H1 (cell line): Measurements from ENCODE around the gene DEK. TPM values are rescaled to one million over a fixed set of nuclear protein-coding genes. Genes with fewer than 3 reads are reported as not detected.

Source experiments
- CTCF ChIA-PET: fragments of 300-600 bp; sonication (Branson Sonifier 250); formaldehyde crosslinking; loops from one replicate; lab custom pipeline; 2021; ENCODE audit not compliant: partially characterized antibody; lab: Charles Lee
- POLR2A ChIA-PET: fragments of 300-600 bp; sonication (Branson Sonifier 250); formaldehyde crosslinking; loops from one replicate; lab custom pipeline; 2021; ENCODE audit warnings: inconsistent platforms; ENCODE audit not compliant: partially characterized antibody; lab: Charles Lee
- DNase-seq, 2 experiments: peaks; one replicate each; pipeline versions ENCODE4 v3.0.0 to v3.0.0-alpha.2; 2010 to 2022; ENCODE audit warnings: low spot score in 2 of 2, low read depth in 1 of 2, mixed read lengths in 1 of 2
- FAIRE-seq: peaks from 2 replicates; lab custom pipeline; 2011; peaks lifted over from hg19 to GRCh38; lab: Jason Lieb, UNC
- H2AFZ ChIP-seq: 2 replicates; pipeline ENCODE4 v1.8.1; 2012; ENCODE audit warnings: low read length, inconsistent platforms
- H2AK5ac ChIP-seq: 2 replicates; pipeline ENCODE4 v1.6.1; 2013; ENCODE audit warnings: low read depth, low read length
- H2BK120ac ChIP-seq: replicated peaks from 2 replicates; pipeline ENCODE3; 2013; ENCODE audit warnings: low read depth, low read length, inconsistent platforms
- H2BK12ac ChIP-seq: 2 replicates; pipeline ENCODE4 v1.6.1; 2013; ENCODE audit warnings: low read depth, low read length
- H2BK15ac ChIP-seq: 2 replicates; pipeline ENCODE4 v1.6.1; 2013; ENCODE audit warnings: low read length
- H2BK20ac ChIP-seq: 2 replicates; pipeline ENCODE4 v1.6.1; 2013; ENCODE audit warnings: low read length
- H2BK5ac ChIP-seq: 2 replicates; pipeline ENCODE4 v1.6.1; 2013; ENCODE audit warnings: low read depth, low read length
- H3K14ac ChIP-seq: 2 replicates; pipeline ENCODE4 v1.6.1; 2013; ENCODE audit warnings: inconsistent platforms; ENCODE audit not compliant: insufficient read length
- H3K18ac ChIP-seq: 2 replicates; pipeline ENCODE4 v1.6.1; 2013; ENCODE audit warnings: low read length; ENCODE audit errors: extremely low read depth
- H3K23ac ChIP-seq: 2 replicates; pipeline ENCODE4 v1.6.1; 2013; ENCODE audit warnings: inconsistent platforms; ENCODE audit not compliant: insufficient read length
- H3K23me2 ChIP-seq: 2 replicates; pipeline ENCODE4 v1.6.1; 2013; ENCODE audit warnings: low read depth, low read length
- H3K27ac ChIP-seq: 2 replicates; pipeline ENCODE4 v1.6.1; 2011; ENCODE audit warnings: low read depth, low read length, inconsistent platforms
- H3K27me3 ChIP-seq, 4 experiments: replicated peaks in 1 of 4; 1 replicate in 1 of 4; 2 replicates in 3 of 4; pipeline versions ENCODE4 v1.6.1 to v1.8.1; 2011 to 2013; ENCODE audit warnings: low read length in 3 of 4, mild to moderate bottlenecking in 3 of 4, inconsistent platforms in 2 of 4, mixed read lengths in 2 of 4, moderate library complexity in 1 of 4; ENCODE audit not compliant: control insufficient read depth in 3 of 4, insufficient read depth in 3 of 4; ENCODE audit errors: extremely low read depth in 1 of 4
- H3K36me3 ChIP-seq, 4 experiments: 2 replicates each; pipeline versions ENCODE4 v1.6.1 to v1.8.1; 2011 to 2013; ENCODE audit warnings: mild to moderate bottlenecking in 4 of 4, low read length in 3 of 4, moderate library complexity in 2 of 4, control low read depth in 1 of 4, inconsistent platforms in 1 of 4; ENCODE audit not compliant: insufficient read depth in 4 of 4, control insufficient read depth in 2 of 4
- H3K4ac ChIP-seq: replicated peaks from 2 replicates; pipeline ENCODE3; 2013; ENCODE audit warnings: low read length, low read depth, mixed read lengths, inconsistent platforms; ENCODE audit not compliant: insufficient read length
- H3K4me1 ChIP-seq, 4 experiments: replicated peaks in 1 of 4; 1 replicate in 1 of 4; 2 replicates in 3 of 4; pipeline versions ENCODE4 v1.6.1 to v1.8.1; 2011 to 2013; ENCODE audit warnings: low read length in 3 of 4, inconsistent platforms in 2 of 4, mixed read lengths in 1 of 4; ENCODE audit not compliant: insufficient read depth in 4 of 4, control insufficient read depth in 3 of 4
- H3K4me2 ChIP-seq, 2 experiments: 2 replicates each; pipeline versions ENCODE4 v1.6.1 to v1.8.1; 2011 to 2013; ENCODE audit warnings: low read depth in 2 of 2, low read length in 2 of 2, control low read depth in 1 of 2, inconsistent platforms in 1 of 2, mild to moderate bottlenecking in 1 of 2; ENCODE audit not compliant: insufficient read depth in 1 of 2
- H3K4me3 ChIP-seq, 4 experiments: fragments of 200-600, 300-600 bp in 1 of 4; sonication (generic), shearing (Covaris generic), sonication (Bioruptor Twin) in 1 of 4; 2 replicates each; pipeline versions ENCODE4 v1.5.1 to v1.8.1; 2011 to 2016; ENCODE audit warnings: low read length in 4 of 4, low read depth in 3 of 4, control low read depth in 2 of 4, inconsistent platforms in 2 of 4, mild to moderate bottlenecking in 2 of 4, mixed read lengths in 1 of 4, moderate library complexity in 1 of 4; ENCODE audit not compliant: insufficient read depth in 2 of 4; ENCODE audit errors: extremely low read depth in 1 of 4
- H3K56ac ChIP-seq: replicated peaks from 2 replicates; pipeline ENCODE3; 2013; ENCODE audit warnings: low read depth, mild to moderate bottlenecking, mixed read lengths, low read length, inconsistent platforms; ENCODE audit not compliant: insufficient read length
- H3K79me1 ChIP-seq: 2 replicates; pipeline ENCODE4 v1.6.1; 2013; ENCODE audit warnings: low read depth, low read length, control low read depth
- H3K79me2 ChIP-seq, 2 experiments: 2 replicates each; pipeline versions ENCODE4 v1.6.1 to v1.8.1; 2012 to 2013; ENCODE audit warnings: low read length in 2 of 2, mild to moderate bottlenecking in 2 of 2, inconsistent platforms in 1 of 2; ENCODE audit not compliant: insufficient read depth in 2 of 2, control insufficient read depth in 1 of 2
- H3K9ac ChIP-seq, 4 experiments: replicated peaks in 1 of 4; 1 replicate in 1 of 4; 2 replicates in 3 of 4; pipeline versions ENCODE4 v1.6.1 to v1.8.1; 2011 to 2013; ENCODE audit warnings: low read depth in 3 of 4, low read length in 3 of 4, control low read depth in 2 of 4, mild to moderate bottlenecking in 2 of 4, moderate library complexity in 2 of 4, inconsistent platforms in 1 of 4; ENCODE audit errors: extremely low read depth in 1 of 4
- H3K9me3 ChIP-seq, 2 experiments: 2 replicates each; pipeline versions ENCODE4 v1.6.1 to v1.8.1; 2012 to 2013; ENCODE audit warnings: mild to moderate bottlenecking in 2 of 2, moderate library complexity in 2 of 2, control low read depth in 1 of 2, inconsistent platforms in 1 of 2, low read depth in 1 of 2, low read length in 1 of 2, mixed read lengths in 1 of 2; ENCODE audit not compliant: insufficient read depth in 2 of 2
- H4K20me1 ChIP-seq, 2 experiments: replicated peaks in 1 of 2; 2 replicates each; pipeline versions ENCODE3 to v1.8.1; 2011 to 2013; ENCODE audit warnings: inconsistent platforms in 2 of 2, low read length in 2 of 2, mild to moderate bottlenecking in 1 of 2; ENCODE audit not compliant: insufficient read depth in 2 of 2, control insufficient read depth in 1 of 2
- H4K5ac ChIP-seq: 2 replicates; pipeline ENCODE4 v1.6.1; 2013; ENCODE audit warnings: low read length, low read depth, mixed read lengths, inconsistent platforms; ENCODE audit not compliant: insufficient read length
- H4K8ac ChIP-seq: 2 replicates; pipeline ENCODE4 v1.8.0; 2013; ENCODE audit warnings: mild to moderate bottlenecking, moderate library complexity, low read length, inconsistent platforms; ENCODE audit not compliant: insufficient read depth; ENCODE audit errors: extremely low read depth
- H4K91ac ChIP-seq: replicated peaks from 2 replicates; pipeline ENCODE3; 2013; ENCODE audit warnings: low read length, mixed read lengths, inconsistent platforms; ENCODE audit not compliant: insufficient read length
- POLR2A ChIP-seq, 2 experiments: IDR thresholded peaks; 1 replicate in 1 of 2; 2 replicates in 1 of 2; pipeline ENCODE4 v1.6.1; 2011; ENCODE audit warnings: low read depth in 2 of 2, low read length in 2 of 2, mild to moderate bottlenecking in 2 of 2; ENCODE audit errors: control extremely low read depth in 1 of 2
- RAD21 ChIP-seq, 2 experiments: IDR thresholded peaks in 1 of 2; conservative IDR thresholded peaks in 1 of 2; 2 replicates each; pipeline ENCODE4 v1.6.1; 2011; ENCODE audit warnings: low read depth in 2 of 2, low read length in 2 of 2, improper control_type of control experiment in 1 of 2, inconsistent platforms in 1 of 2, mild to moderate bottlenecking in 1 of 2, moderate library complexity in 1 of 2
- SP2 ChIP-seq: IDR thresholded peaks from 2 replicates; pipeline ENCODE4 v1.6.1; 2012; ENCODE audit warnings: mild to moderate bottlenecking, low read length, inconsistent platforms
- WGBS, 2 experiments: shearing (Covaris generic) in 1 of 2; methylation state at CpG; one replicate each; pipeline versions ENCODE4 v1.1.6 to v1.1.7; 2013 to 2015; ENCODE audit warnings: low lambda C conversion rate in 2 of 2, mixed read lengths in 2 of 2, inconsistent platforms in 1 of 2, low coverage in 1 of 2, missing lambda C conversion rate in 1 of 2; ENCODE audit not compliant: insufficient replicate concordance in 2 of 2, insufficient coverage in 1 of 2, insufficient read length in 1 of 2; ENCODE audit errors: extremely low coverage in 1 of 2, missing lambda C conversion rate in 1 of 2; 5-methylcytosine and 5-hydroxymethylcytosine counted together
- polyA plus RNA-seq, 7 experiments: library from polyadenylated mRNA; depleted of rRNA in 3 of 7; stranded (reverse) in 5 of 7; unstranded in 2 of 7; fragments of >200 nt in 5 of 7; fragments of 200-250 nt in 2 of 7; gene quantifications; 1 replicate in 5 of 7; 2 replicates in 1 of 7; 4 replicates in 1 of 7; pipeline versions ENCODE4 v1.2.1 to v1.2.3, GENCODE V29; 2011 to 2013; ENCODE audit warnings: missing spikeins in 2 of 7, mixed read lengths in 2 of 7
- total RNA-seq: library from RNA; stranded (reverse); fragmentation: NEBNext Ultra II Directional; extraction: Animal tissue kit (Norgen Biotek cat#: 25700); gene quantifications from 2 replicates; pipeline ENCODE4 v1.2.1, GENCODE V29; 2021

DEK gene
- total and polyA plus RNA-seq, 2 of the 8 experiments (the other 6 are each of a cell fraction or from before 2014, with no cell fraction given): 40.0 to 228 TPM

DNA sequence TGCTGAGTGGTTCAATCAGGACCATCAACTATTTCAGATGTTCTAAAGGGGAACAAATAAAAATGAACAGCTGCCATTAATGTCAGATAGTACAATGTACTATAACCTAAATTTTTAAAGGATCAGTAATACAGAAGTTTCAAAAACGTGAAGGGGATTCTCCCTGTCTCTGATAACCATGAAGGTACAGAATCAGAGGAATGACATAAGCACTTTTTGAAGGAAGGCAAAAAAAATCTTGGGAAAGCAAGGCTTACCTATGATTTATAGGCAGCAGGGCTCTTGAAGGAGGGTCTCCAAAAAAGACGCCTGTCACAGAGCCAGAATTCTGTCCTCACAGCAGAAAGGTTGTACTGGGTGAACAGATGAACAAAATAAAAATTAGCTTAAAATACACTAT lies 20.1 kb downstream of the DEK start:
- Histone ChIP-seq H3K9me3 (no peaks in the 10 kb centered on the region), H2AFZ (no peak overlapping the region), H2BK12ac (no peak overlapping the region), H2BK15ac (no peak overlapping the region), H4K91ac (no peak overlapping the region), H4K8ac (no peak overlapping the region), H3K27ac (no peak overlapping the region), H3K79me2 (peaks cover 0 to 97% of the 10 kb centered on the region in 2 experiments; a peak in 2 of 4 replicates), H3K14ac (no peak overlapping the region), H2BK120ac (no peak overlapping the region), H2BK20ac (no peak overlapping the region), H2AK5ac (no peak overlapping the region), H3K23ac (no peak overlapping the region), H3K56ac (no peak overlapping the region), H3K4me3 (no peak overlapping the region), H2BK5ac (no peak overlapping the region), H3K23me2 (no peaks in the 10 kb centered on the region), H3K79me1 (peaks cover 5% of the 10 kb centered on the region; the same call in 1 of the 2 replicates), H3K9ac (no peak overlapping the region), H3K36me3 (peaks cover 11 to 90% (median 46%) of the 10 kb centered on the region in 4 experiments), H3K4me1 (no peaks in the 10 kb centered on the region), H4K20me1 (peaks cover 3% of the 10 kb centered on the region in 2 experiments), H3K27me3 (peaks cover 0 to 1% (median 0%) of the 10 kb centered on the region in 4 experiments; a peak in 1 of 7 replicates), H3K4me2 (no peak overlapping the region), H3K18ac (no peak overlapping the region), H3K4ac (no peak overlapping the region), H4K5ac (no peak overlapping the region)
- no peak for DNase-seq
- CTCF ChIA-PET: no interaction called here
- 89% methylated on average over 2 of the region's 2 CpGs; no CpG with 5 or more reads in 1 of the 2 experiments for WGBS, 2 experiments
- TF ChIP-seq RAD21 (IDR thresholded peaks at IDR 0.05 in 1 of 2, conservative IDR thresholded peaks at IDR 0.05 in 1 of 2; ENCODE audit: low read depth in 2 of 2, low read length in 2 of 2) (no peak), SP2 (no peak), POLR2A (IDR thresholded peaks at IDR 0.05; ENCODE audit: control extremely low read depth in 1 of 2, low read depth in 2 of 2, low read length in 2 of 2) (0 out of 3 replicates have a peak, but pooled peaks of 1 of the 2 experiments have one; percentile 0)
- no peak for FAIRE-seq
- POLR2A ChIA-PET: interaction anchor here (0.9 to 1.4 kb wide), 2 partner anchors 9 to 10 kb away, joined by 3 to 5 read pairs; no protein-coding TSS in a partner anchor
